CD4-positive, alpha-beta T cell (primary cell): ENCODE measurements around the gene KRTAP2-3. TPM values are rescaled to one million over a fixed set of nuclear protein-coding genes. Genes with fewer than 3 reads are reported as not detected.
"Not testable (repeated sequence)": the region's sequence is repeated elsewhere in the genome, so short reads cannot be mapped to it uniquely, and the experiment has no call there.

ENCODE experiments used
- ATAC-seq: fragments of 200-7000 bp; cut with Tn5 transposase; one replicate; pipeline ENCODE4 v1.10.0; 2022; ENCODE audit warnings: mild to moderate bottlenecking; ENCODE audit not compliant: poor library complexity
- CTCF ChIA-PET: fragments of 350-600 bp; sonication (Branson Sonifier 250); formaldehyde crosslinking; loops from one replicate; lab custom pipeline; 2021; ENCODE audit warnings: antibody characterized with exemption, inconsistent platforms; lab: Charles Lee
- POLR2A ChIA-PET: fragments of 350-600 bp; sonication (Branson Sonifier 250); formaldehyde crosslinking; loops from one replicate; lab custom pipeline; 2021; ENCODE audit warnings: antibody characterized with exemption, inconsistent platforms; lab: Charles Lee
- DNase-seq, 14 experiments: peaks; one replicate each; pipeline ENCODE4 v3.0.0-alpha.2; 2013 to 2020; ENCODE audit warnings: mixed read lengths in 2 of 14
- H3K27ac ChIP-seq, 2 donors: one replicate each; pipeline versions ENCODE4 v1.5.1 to v1.7.0; 2013; ENCODE audit warnings: low read length in 2 of 2, low read depth in 1 of 2, mild to moderate bottlenecking in 1 of 2
- H3K27me3 ChIP-seq, 2 experiments: 1 replicate in 1 of 2; 2 replicates in 1 of 2; pipeline versions ENCODE4 v1.6.1 to v1.7.0; 2013; ENCODE audit warnings: low read length in 2 of 2, control low read depth in 1 of 2, mild to moderate bottlenecking in 1 of 2, moderate library complexity in 1 of 2; ENCODE audit not compliant: insufficient read depth in 2 of 2, control insufficient read depth in 1 of 2
- H3K36me3 ChIP-seq: one replicate; pipeline ENCODE4 v1.6.1; 2013; ENCODE audit warnings: low read length, control low read depth; ENCODE audit not compliant: insufficient read depth
- H3K4me1 ChIP-seq: one replicate; pipeline ENCODE4 v1.6.1; 2013; ENCODE audit warnings: low read length, control low read depth; ENCODE audit not compliant: insufficient read depth
- H3K4me3 ChIP-seq: one replicate; pipeline ENCODE4 v1.5.1; 2013; ENCODE audit warnings: mild to moderate bottlenecking, low read length, moderate library complexity
- H3K9me3 ChIP-seq, 2 experiments: 1 replicate in 1 of 2; 2 replicates in 1 of 2; pipeline versions ENCODE4 v1.6.1 to v1.7.0; 2013; ENCODE audit warnings: low read length in 2 of 2, mild to moderate bottlenecking in 2 of 2, control low read depth in 1 of 2, moderate library complexity in 1 of 2; ENCODE audit not compliant: control insufficient read depth in 1 of 2, insufficient read depth in 1 of 2
- H3K27ac Mint-ChIP-seq: one replicate; pipeline ENCODE4 v1.8.0; 2020; ENCODE audit warnings: mixed read lengths
- H3K27me3 Mint-ChIP-seq: one replicate; pipeline ENCODE4 v1.8.0; 2021; ENCODE audit warnings: mixed read lengths
- H3K36me3 Mint-ChIP-seq: one replicate; pipeline ENCODE4 v1.8.0; 2021; ENCODE audit warnings: low read depth, mixed read lengths
- H3K4me1 Mint-ChIP-seq: one replicate; pipeline ENCODE4 v1.8.0; 2021; ENCODE audit warnings: low read depth, mixed read lengths
- H3K4me3 Mint-ChIP-seq: one replicate; pipeline ENCODE4 v1.8.0; 2020; ENCODE audit warnings: mild to moderate bottlenecking, mixed read lengths
- H3K9me3 Mint-ChIP-seq: one replicate; pipeline ENCODE4 v1.8.0; 2020; ENCODE audit warnings: mixed read lengths
- CTCF ChIP-seq: fragments of 200-600 bp; IDR thresholded peaks from one replicate; pipeline ENCODE4 v1.8.0; 2022; ENCODE audit warnings: antibody characterized with exemption, mild to moderate bottlenecking
- intact Hi-C, 2 experiments: fragments of 100-400 bp; cut with DNase I in 1 of 2; cut with micrococcal nuclease in 1 of 2; formaldehyde crosslinking; loops; one replicate each; pipeline versions ENCODE4 v1.15.1 to v1.9.0; 2023 to 2025; cut with DNase I, micrococcal nuclease
- total RNA-seq, 174 experiments: library from RNA in 2 of 174; stranded (reverse) in 2 of 174; gene quantifications; one replicate each; pipeline ENCODE4 v1.2.3 and lab custom pipeline; 2021 to 2026

The KRTAP2-3 gene
- total RNA-seq, 2 experiments from 2014 or later: not detected

- peaks cover 19% of the 10 kb centered on the region for H3K27me3 Mint-ChIP-seq
- CTCF ChIA-PET, POLR2A ChIA-PET, H3K27me3 ChIP-seq, H3K36me3 ChIP-seq, ATAC-seq, H3K9me3 ChIP-seq, H3K27ac Mint-ChIP-seq, H3K4me3 ChIP-seq, intact Hi-C loops, H3K4me3 Mint-ChIP-seq, DNase-seq, H3K4me1 Mint-ChIP-seq, H3K36me3 Mint-ChIP-seq, H3K9me3 Mint-ChIP-seq, H3K27ac ChIP-seq, H3K4me1 ChIP-seq: not testable (repeated sequence)
These were observed 23.5 kb upstream of the KRTAP2-3 start for GRCh38 chr17:41083427-41083826.

- Histone ChIP-seq H3K4me1 (no peaks in the 10 kb centered on the region), H3K27ac (no peak overlapping the region), H3K27me3 (no peaks in the 10 kb centered on the region), H3K9me3 (no peaks in the 10 kb centered on the region), H3K4me3 (no peak overlapping the region), H3K36me3 (no peaks in the 10 kb centered on the region)
- H3K27me3 Mint-ChIP-seq: peaks cover 23% of the 10 kb centered on the region
- POLR2A ChIA-PET: no interaction called here
- no peak overlapping the region for H3K27ac Mint-ChIP-seq
- TF ChIP-seq CTCF: no peak
- intact Hi-C loops: no loop called here
- H3K4me3 Mint-ChIP-seq: no peak overlapping the region
- CTCF ChIA-PET: no interaction called here
- no peaks in the 10 kb centered on the region for H3K36me3 Mint-ChIP-seq
- no peak for ATAC-seq
- DNase-seq: no peak
- no peaks in the 10 kb centered on the region for H3K4me1 Mint-ChIP-seq
- no peaks in the 10 kb centered on the region for H3K9me3 Mint-ChIP-seq
These were observed 22.7 kb upstream of the KRTAP2-3 start for GRCh38 chr17:41082626-41083025.

- intact Hi-C loops: no loop called here
- CTCF ChIA-PET: no interaction called here
- H3K9me3 ChIP-seq: no peaks in the 10 kb centered on the region
These were observed 16.9 kb upstream of the KRTAP2-3 start for GRCh38 chr17:41076788-41077187.

More at GRCh38 chr17:41076788-41077187, 16.9 kb upstream of the KRTAP2-3 start:
- DNase-seq: no peak
- H3K36me3 ChIP-seq: no peaks in the 10 kb centered on the region
- no peak overlapping the region for H3K4me3 ChIP-seq
- no peak overlapping the region for H3K4me3 Mint-ChIP-seq
- no peaks in the 10 kb centered on the region for H3K9me3 Mint-ChIP-seq
- no peak overlapping the region for H3K27ac ChIP-seq
- no peaks in the 10 kb centered on the region for H3K36me3 Mint-ChIP-seq
- H3K27ac Mint-ChIP-seq: no peak overlapping the region
- no peaks in the 10 kb centered on the region for H3K4me1 Mint-ChIP-seq
- peaks cover 44% of the 10 kb centered on the region for H3K27me3 Mint-ChIP-seq
- no peaks in the 10 kb centered on the region for H3K4me1 ChIP-seq
- TF ChIP-seq CTCF: no peak
- no peak for ATAC-seq
- no peaks in the 10 kb centered on the region for H3K27me3 ChIP-seq
- POLR2A ChIA-PET: no interaction called here
